ENCODE measurements around the gene DCT. TPM values are rescaled to one million over a fixed set of nuclear protein-coding genes. Genes with fewer than 3 reads are reported as not detected.

Gene DCT
- total and polyA plus RNA-seq, 2 of the 4 experiments (the other 2 are of a cell fraction): not detected

GRCh38 chr13:94400874-94401273 lies 78.6 kb downstream of the DCT start:
- H3K14ac ChIP-seq (replicated peaks; ENCODE audit: low read depth, low read length): no peak overlapping the region
- intact Hi-C loops (cut with micrococcal nuclease) (no loop called here), dilution Hi-C loops (cut with HindIII; ENCODE audit: low sequenced_read_pairs, unreplicated experiment) (no loop called here), in situ Hi-C loops (cut with MboI; ENCODE audit: low sequenced_read_pairs) (no loop called here)
- no peak overlapping the region for H2BK15ac ChIP-seq (ENCODE audit: low read depth, low read length)
- no peak overlapping the region for H3K4ac ChIP-seq (ENCODE audit: low read depth, low read length)
- H3K4me2 ChIP-seq (ENCODE audit: low read depth, low read length): no peak overlapping the region
- H3K23ac ChIP-seq (ENCODE audit: low read depth, low read length): no peak overlapping the region
- no peak overlapping the region for H2AFZ ChIP-seq (replicated peaks; ENCODE audit: low read length, poor library complexity)
- no peak overlapping the region for H3K18ac ChIP-seq (ENCODE audit: low read depth, low read length)
- H3K9ac ChIP-seq (ENCODE audit: low read depth, low read length): no peak overlapping the region
- no peaks in the 10 kb centered on the region for H3K9me3 ChIP-seq (ENCODE audit: control insufficient read depth, insufficient read depth, low read length)
- no peak for TF ChIP-seq RFX5 (IDR thresholded peaks at IDR 0.05; ENCODE audit: low read depth, low read length)
- TF ChIP-seq ELK1 (IDR thresholded peaks at IDR 0.05; ENCODE audit: borderline replicate concordance, low read depth, low read length): no peak
- no peak for TF ChIP-seq MXI1 (IDR thresholded peaks at IDR 0.05; ENCODE audit: borderline replicate concordance, low read depth, low read length)
- no peak for TF ChIP-seq USF2 (IDR thresholded peaks at IDR 0.05; ENCODE audit: low read depth, low read length)
- ChIA-PET CTCF (no interaction called here), POLR2A (ENCODE audit: unreplicated experiment) (no interaction called here)
- ATAC-seq (ENCODE audit: low read depth) (no peak), DNase-seq (no peak)
- H3K9me1 ChIP-seq (ENCODE audit: insufficient read depth, low read length): no peaks in the 10 kb centered on the region
- H3K36me3 ChIP-seq (ENCODE audit: control insufficient read depth, insufficient read depth, low read length): no peaks in the 10 kb centered on the region
- H2AK5ac ChIP-seq (ENCODE audit: low read depth, low read length): no peak overlapping the region
- no peaks in the 10 kb centered on the region for H4K20me1 ChIP-seq (ENCODE audit: insufficient read depth, low read length)
- WGBS, 2 experiments (ENCODE audit: extremely low coverage in 2 of 2, insufficient read length in 1 of 2): no CpG with 5 or more reads among the region's 4 CpGs
- BruUV-seq (replicated peaks): no TSS peak
- H3K4me1 ChIP-seq (ENCODE audit: control insufficient read depth, insufficient read depth, low read length): no peaks in the 10 kb centered on the region
- no peak overlapping the region for H2AK9ac ChIP-seq (replicated peaks; ENCODE audit: low read depth, low read length, poor library complexity)
- no peak overlapping the region for H4K91ac ChIP-seq (ENCODE audit: insufficient read depth, low read depth, low read length)
- H3K27ac ChIP-seq (ENCODE audit: insufficient read depth, low read length): no peak overlapping the region
- H2BK5ac ChIP-seq (ENCODE audit: low read depth, low read length, poor library complexity, severe bottlenecking): no peak overlapping the region
- H2BK20ac ChIP-seq (ENCODE audit: low read depth, low read length): no peak overlapping the region
- H4K8ac ChIP-seq (ENCODE audit: low read depth in 2 of 2, low read length in 2 of 2): no peak overlapping the region
- no peak overlapping the region for H3K4me3 ChIP-seq (ENCODE audit: insufficient read depth, low read depth, low read length)
- H2BK120ac ChIP-seq (ENCODE audit: low read depth, low read length): no peak overlapping the region
- no peak overlapping the region for H4K5ac ChIP-seq (ENCODE audit: low read depth, low read length)
- no peaks in the 10 kb centered on the region for H3K79me1 ChIP-seq (ENCODE audit: low read depth in 1 of 2, low read length in 2 of 2)
- H3K56ac ChIP-seq (ENCODE audit: extremely low read depth, insufficient read depth, low read length): no peak overlapping the region
- no peaks in the 10 kb centered on the region for H3K27me3 ChIP-seq (ENCODE audit: control insufficient read depth, insufficient read depth, low read length)

All from IMR-90 (cell line).